Transverse colon (tissue), 4 donors: Measurements from ENCODE around the gene ZNF341. TPM values are rescaled to one million over a fixed set of nuclear protein-coding genes. Genes with fewer than 3 reads are reported as not detected.

Experiments
- DNase-seq: peaks from one replicate; pipeline ENCODE4 v3.0.0-alpha.2; 2019
- H3K27ac ChIP-seq, 4 donors: fragments of 200-600 bp; sonication (generic); 2 replicates each; pipeline ENCODE4 v1.5.1; 2016 to 2018; ENCODE audit warnings: inconsistent platforms in 4 of 4
- H3K27me3 ChIP-seq: fragments of 200-600 bp; sonication (generic); 2 replicates; pipeline ENCODE4 v1.5.1; 2017; ENCODE audit warnings: inconsistent platforms
- H3K36me3 ChIP-seq, 4 donors: fragments of 200-600 bp; sonication (generic); 2 replicates each; pipeline ENCODE4 v1.5.1; 2017 to 2019; ENCODE audit warnings: inconsistent platforms in 4 of 4
- H3K4me1 ChIP-seq, 4 donors: fragments of 200-600 bp; sonication (generic); 2 replicates each; pipeline ENCODE4 v1.5.1; 2017 to 2020; ENCODE audit warnings: inconsistent platforms in 4 of 4
- H3K4me3 ChIP-seq, 4 donors: fragments of 200-600 bp; sonication (generic); 1 replicate in 1 of 4; 2 replicates in 3 of 4; pipeline versions ENCODE4 v1.5.1 to v1.6.1; 2017 to 2019; ENCODE audit warnings: inconsistent platforms in 4 of 4
- H3K9me3 ChIP-seq, 2 donors: fragments of 200-600 bp; sonication (generic); 2 replicates each; pipeline ENCODE4 v1.5.1; 2017 to 2019; ENCODE audit warnings: inconsistent platforms in 2 of 2
- CTCF ChIP-seq, 5 experiments: fragments of 200-600 bp in 3 of 5; fragments of 450-650 bp in 2 of 5; sonication (generic) in 3 of 5; IDR thresholded peaks; 1 replicate in 2 of 5; 2 replicates in 3 of 5; pipeline ENCODE4 v1.5.1; 2016 to 2017; ENCODE audit warnings: antibody characterized with exemption in 5 of 5, inconsistent platforms in 3 of 5, mild to moderate bottlenecking in 2 of 5, moderate library complexity in 1 of 5
- EP300 ChIP-seq: sonication (generic); formaldehyde crosslinking; IDR thresholded peaks from one replicate; pipeline ENCODE4 v1.6.1; 2017; ENCODE audit warnings: antibody characterized with exemption, low read depth
- POLR2A ChIP-seq: fragments of 450-650 bp; IDR thresholded peaks from one replicate; pipeline ENCODE4 v1.6.1; 2016; ENCODE audit warnings: antibody characterized with exemption, mild to moderate bottlenecking, moderate library complexity
- POLR2AphosphoS5 ChIP-seq, 3 donors: sonication (generic); formaldehyde crosslinking; IDR thresholded peaks; one replicate each; pipeline ENCODE4 v1.6.1; 2016; ENCODE audit warnings: antibody characterized with exemption in 3 of 3
- WGBS, 2 donors: methylation state at CpG; one replicate each; pipeline ENCODE4 v1.1.5; 2018; ENCODE audit warnings: low coverage in 1 of 2; 5-methylcytosine and 5-hydroxymethylcytosine counted together
- in situ Hi-C, 4 donors: fragments of 200-750 bp; cut with MboI; loops; one replicate each; pipeline versions ENCODE4 v1.15.0 to v1.15.1; 2017; ENCODE audit warnings: low sequenced_read_pairs in 3 of 4, low pct_ligation_motif_present in 1 of 4, low pct_unique_long_range_greater_than_20kb in 1 of 4
- intact Hi-C: fragments of 100-400 bp; cut with DNase I; formaldehyde crosslinking; loops from one replicate; pipeline ENCODE4 v1.15.1; 2023; ENCODE audit warnings: low total_unique reads
- total RNA-seq, 4 donors: library from RNA; depleted of rRNA; stranded (reverse); fragments of >200 nt; gene quantifications; one replicate each; pipeline ENCODE4 v1.1.0, GENCODE V29; 2016

Gene ZNF341
- total RNA-seq, 4 donors from 2014 or later = 3.8 to 7.2 (median 7.1) TPM

GRCh38 chr20:33812908-33813462, 81.2 kb downstream of the ZNF341 start:
- DNase-seq = no peak
- TF ChIP-seq POLR2AphosphoS5 (IDR thresholded peaks at IDR 0.05) (peak in 2 of 3 donors; percentile 20 to 59), EP300 (no peak)
- no peaks in the 10 kb centered on the region for H3K27me3 ChIP-seq
- H3K4me3 ChIP-seq = peak overlapping the region in 3 of 4 donors; percentile 74 to 97 (median 91)
- peak overlapping the region; percentile 96 to 99 (median 98) for H3K27ac ChIP-seq
- H3K36me3 ChIP-seq = no peaks in the 10 kb centered on the region
- in situ Hi-C loops (no loop called here), intact Hi-C loops (no loop called here)
- peaks cover 16 to 63% (median 47%) of the 10 kb centered on the region in 4 donors for H3K4me1 ChIP-seq
- WGBS, 2 donors = 17 to 23% methylated on average over 4 to 10 of the region's 10 CpGs
- H3K9me3 ChIP-seq = no peaks in the 10 kb centered on the region

GRCh38 chr20:33814238-33814712, 82.5 kb downstream of the ZNF341 start:
- no peaks in the 10 kb centered on the region for H3K27me3 ChIP-seq
- H3K27ac ChIP-seq = peak overlapping the region; percentile 96 to 99 (median 98)
- TF ChIP-seq POLR2AphosphoS5 (IDR thresholded peaks at IDR 0.05) = peak in 2 of 3 donors; percentile 46 to 65
- TF ChIP-seq POLR2A = peak; percentile 53
- TF ChIP-seq CTCF (IDR thresholded peaks at IDR 0.05) = no peak
- TF ChIP-seq EP300 = no peak
- H3K4me1 ChIP-seq = peaks cover 16 to 76% (median 53%) of the 10 kb centered on the region in 4 donors
- 41 to 42% methylated on average over 5 of the region's 5 CpGs for WGBS, 2 donors
- peak overlapping the region in 1 of 4 donors; percentile 91 for H3K4me3 ChIP-seq
- no peaks in the 10 kb centered on the region for H3K9me3 ChIP-seq
- DNase-seq = peak; percentile 65
- intact Hi-C loops (no loop called here), in situ Hi-C loops (no loop called here)
- H3K36me3 ChIP-seq = no peaks in the 10 kb centered on the region

GRCh38 chr20:33815671-33816070, 83.9 kb downstream of the ZNF341 start:
- in situ Hi-C loops (no loop called here), intact Hi-C loops (no loop called here)
- TF ChIP-seq POLR2AphosphoS5 (IDR thresholded peaks at IDR 0.05) (no peak), CTCF (IDR thresholded peaks at IDR 0.05) (no peak), EP300 (no peak), POLR2A (no peak)
- Histone ChIP-seq H3K4me3 (no peak overlapping the region), H3K27me3 (no peaks in the 10 kb centered on the region), H3K27ac (no peak overlapping the region), H3K36me3 (no peaks in the 10 kb centered on the region), H3K4me1 (peaks cover 20 to 85% (median 61%) of the 10 kb centered on the region in 4 donors), H3K9me3 (no peaks in the 10 kb centered on the region)
- 96 to 99% methylated on average over 3 of the region's 3 CpGs for WGBS, 2 donors
- no peak for DNase-seq

GRCh38 chr20:33816191-33816590, 84.4 kb downstream of the ZNF341 start:
- TF ChIP-seq POLR2A = no peak
- TF ChIP-seq CTCF (IDR thresholded peaks at IDR 0.05) = no peak
- no peak for TF ChIP-seq POLR2AphosphoS5 (IDR thresholded peaks at IDR 0.05)
- no peak for TF ChIP-seq EP300
- no peak overlapping the region for H3K4me3 ChIP-seq
- intact Hi-C loops = no loop called here
- H3K4me1 ChIP-seq = peaks cover 20 to 84% (median 65%) of the 10 kb centered on the region in 4 donors
- H3K9me3 ChIP-seq = no peaks in the 10 kb centered on the region
- no peaks in the 10 kb centered on the region for H3K27me3 ChIP-seq
- H3K27ac ChIP-seq = no peak overlapping the region
- no peak for DNase-seq
- in situ Hi-C loops = no loop called here
- H3K36me3 ChIP-seq = no peaks in the 10 kb centered on the region
- WGBS, 2 donors = 83 to 100% methylated on average over 1 of the region's 1 CpG
